Mucosa of descending colon (tissue), 3 donors: ENCODE results near the gene SNX11. TPM values are rescaled to one million over a fixed set of nuclear protein-coding genes. Genes with fewer than 3 reads are reported as not detected.

Experiments
- ATAC-seq: fragments of 200-7000 bp; cut with Tn5 transposase; one replicate; pipeline ENCODE4 v1.9.1; 2020; ENCODE audit warnings: mild to moderate bottlenecking, moderate library complexity
- DNase-seq, 3 donors: peaks; one replicate each; pipeline ENCODE4 v3.0.0-alpha.2; 2020
- H3K36me3 ChIP-seq: fragments of 200-600 bp; one replicate; pipeline ENCODE4 v1.8.0; 2021; ENCODE audit warnings: low read depth, mild to moderate bottlenecking
- H3K4me1 ChIP-seq: fragments of 200-600 bp; one replicate; pipeline ENCODE4 v1.8.0; 2021; ENCODE audit warnings: low read depth, mild to moderate bottlenecking
- H3K4me3 ChIP-seq: fragments of 200-600 bp; one replicate; pipeline ENCODE4 v1.8.0; 2021; ENCODE audit warnings: mild to moderate bottlenecking
- H3K9me3 ChIP-seq: fragments of 200-600 bp; one replicate; pipeline ENCODE4 v1.8.0; 2021; ENCODE audit warnings: mild to moderate bottlenecking
- CTCF ChIP-seq: fragments of 200-600 bp; IDR thresholded peaks from one replicate; pipeline ENCODE4 v1.8.0; 2022; ENCODE audit warnings: antibody characterized with exemption, mild to moderate bottlenecking
- intact Hi-C, 2 donors: fragments of 100-400 bp; cut with DNase I in 1 of 2; cut with micrococcal nuclease in 1 of 2; formaldehyde crosslinking; loops; one replicate each; pipeline versions ENCODE4 v1.11.0 to v1.11.1; 2022; cut with DNase I, micrococcal nuclease
- total RNA-seq, 3 donors: library from RNA; stranded (reverse); fragmentation: NEBNext Ultra II Directional in 2 of 3; extraction: Animal tissue kit (Norgen Biotek cat#: 25700) in 2 of 3; gene quantifications; one replicate each; pipeline versions ENCODE4 v1.2.1 to v1.2.4, GENCODE V29; 2021 to 2023
- donor health status: DM: no; HTN: no; CAD: no; lungs with moderate emphysema.
- donor health status: DM: no; HTN: no; CAD: no.
- donor health status: DM: no; HTN: yes; CAD: no.

SNX11 gene
- total RNA-seq, 3 donors from 2014 or later = 25.4 to 26.5 (median 25.4) TPM

- no peak for ATAC-seq
- intact Hi-C loops = no loop called here
- no peak overlapping the region for H3K4me3 ChIP-seq
- TF ChIP-seq CTCF = no peak
- no peak for DNase-seq
- H3K4me1 ChIP-seq = no peaks in the 10 kb centered on the region
- no peaks in the 10 kb centered on the region for H3K9me3 ChIP-seq
- no peaks in the 10 kb centered on the region for H3K36me3 ChIP-seq
These were observed 20.8 kb downstream of the SNX11 start for GRCh38 chr17:48128400-48128799.

GRCh38 chr17:48129981-48130380 lies 22.4 kb downstream of the SNX11 start:
- ATAC-seq (no peak), DNase-seq (no peak)
- intact Hi-C loops = loop anchor here in 1 of 2 donors (5.0 kb wide), 1 partner anchor 103 kb away; no protein-coding TSS in a partner anchor
- Histone ChIP-seq H3K4me3 (no peak overlapping the region), H3K9me3 (no peaks in the 10 kb centered on the region), H3K4me1 (no peaks in the 10 kb centered on the region), H3K36me3 (no peaks in the 10 kb centered on the region)
- no peak for TF ChIP-seq CTCF

GRCh38 chr17:48131216-48131824 lies 23.8 kb downstream of the SNX11 start:
- Histone ChIP-seq H3K4me3 (no peak overlapping the region), H3K36me3 (no peaks in the 10 kb centered on the region), H3K9me3 (no peaks in the 10 kb centered on the region), H3K4me1 (no peaks in the 10 kb centered on the region)
- TF ChIP-seq CTCF = peak; percentile 42
- DNase-seq = peak in 1 of 3 donors; percentile 86
- intact Hi-C loops = loop anchor here in 1 of 2 donors (5.0 kb wide), 1 partner anchor 104 kb away; no protein-coding TSS in a partner anchor
- peak; percentile 85 for ATAC-seq

GRCh38 chr17:48132385-48132784 lies 24.8 kb downstream of the SNX11 start:
- Histone ChIP-seq H3K4me3 (no peak overlapping the region), H3K4me1 (no peaks in the 10 kb centered on the region), H3K36me3 (no peaks in the 10 kb centered on the region), H3K9me3 (no peaks in the 10 kb centered on the region)
- intact Hi-C loops = loop anchor here in 1 of 2 donors (5.0 kb wide), 1 partner anchor 105 kb away; no protein-coding TSS in a partner anchor
- ATAC-seq = peak; percentile 17
- no peak for DNase-seq
- no peak for TF ChIP-seq CTCF

GRCh38 chr17:48134912-48135480 lies 27.4 kb downstream of the SNX11 start:
- no peak for TF ChIP-seq CTCF
- no peak for ATAC-seq
- H3K4me1 ChIP-seq = no peaks in the 10 kb centered on the region
- no peaks in the 10 kb centered on the region for H3K36me3 ChIP-seq
- no peak for DNase-seq
- intact Hi-C loops = loop anchor here in 1 of 2 donors (5.0 kb wide), 1 partner anchor 108 kb away; no protein-coding TSS in a partner anchor
- no peak overlapping the region for H3K4me3 ChIP-seq
- no peaks in the 10 kb centered on the region for H3K9me3 ChIP-seq
